Activated effector memory CD4-positive, alpha-beta T cell treated with anti-CD3 and anti-CD28 coated beads, Interleukin-2, amount 50 U/mL, for 16 hours (primary cell): ENCODE results near the gene ARHGEF38.
A peak's percentile ranks its signal among the peaks of the same experiment; 100 is the strongest.
"Not testable (repeated sequence)": the region's sequence is repeated elsewhere in the genome, so short reads cannot be mapped to it uniquely, and the experiment has no call there.

Source experiments
- DNase-seq: peaks from one replicate; pipeline ENCODE4 v3.0.0-alpha.2; 2020

ARHGEF38 gene

GRCh38 chr4:105657117-105657765 lies 104.8 kb downstream of the ARHGEF38 start:
- no peak for DNase-seq

- no peak for DNase-seq
Observed at GRCh38 chr4:105659190-105659589, 106.8 kb downstream of the ARHGEF38 start.

- no peak for DNase-seq
Observed at GRCh38 chr4:105661028-105661427, 108.6 kb downstream of the ARHGEF38 start.

GRCh38 chr4:105662935-105663675 lies 110.7 kb downstream of the ARHGEF38 start:
- no peak for DNase-seq

GRCh38 chr4:105666693-105667092 lies 114.3 kb downstream of the ARHGEF38 start:
- DNase-seq = no peak

- no peak for DNase-seq
Observed at GRCh38 chr4:105670684-105671083, 118.3 kb downstream of the ARHGEF38 start.

GRCh38 chr4:105671301-105671700 lies 118.9 kb downstream of the ARHGEF38 start:
- no peak for DNase-seq

GRCh38 chr4:105674011-105674410 lies 121.6 kb downstream of the ARHGEF38 start:
- DNase-seq = no peak

GRCh38 chr4:105677709-105678108 lies 125.3 kb downstream of the ARHGEF38 start:
- DNase-seq = no peak

GRCh38 chr4:105679186-105679585 lies 126.8 kb downstream of the ARHGEF38 start:
- DNase-seq = no peak

GRCh38 chr4:105683038-105683437 lies 130.6 kb downstream of the ARHGEF38 start:
- DNase-seq = no peak

- no peak for DNase-seq
Observed at GRCh38 chr4:105686571-105686970, 134.2 kb downstream of the ARHGEF38 start.

GRCh38 chr4:105694812-105695211 lies 142.4 kb downstream of the ARHGEF38 start:
- not testable (repeated sequence) for DNase-seq

- not testable (repeated sequence) for DNase-seq
Observed at GRCh38 chr4:105695832-105696231, 143.4 kb downstream of the ARHGEF38 start.

- DNase-seq = no peak
Observed at GRCh38 chr4:105698607-105699006, 146.2 kb downstream of the ARHGEF38 start.

- DNase-seq = no peak
Observed at GRCh38 chr4:105707782-105708180, 155.4 kb downstream of the ARHGEF38 start.

GRCh38 chr4:105708181-105709080 lies 156.0 kb downstream of the ARHGEF38 start, which contains the start of the genes GSTCD and INTS12:
GSTCD (plus strand) TSS chr4:105708784; CDS start chr4:105717614, 8,830 bp downstream.
INTS12 (minus strand) TSS chr4:105708689; CDS start chr4:105700005, 8,684 bp downstream.
- peak; percentile 96 for DNase-seq

GRCh38 chr4:105709081-105709450 lies 156.6 kb downstream of the ARHGEF38 start:
- no peak for DNase-seq

GRCh38 chr4:105710012-105710600 lies 157.7 kb downstream of the ARHGEF38 start:
- DNase-seq = no peak

- no peak for DNase-seq
Observed at GRCh38 chr4:105710678-105711077, 158.3 kb downstream of the ARHGEF38 start.

GRCh38 chr4:105712766-105713165 lies 160.3 kb downstream of the ARHGEF38 start:
- no peak for DNase-seq

- DNase-seq = no peak
Observed at GRCh38 chr4:105714071-105714521, 161.7 kb downstream of the ARHGEF38 start.

GRCh38 chr4:105714932-105715331 lies 162.5 kb downstream of the ARHGEF38 start:
- no peak for DNase-seq
